C1 segment of cervical spinal cord (tissue), 14 donors: Measurements from ENCODE around the gene C8A.

Experiments used
- DNase-seq, 14 donors: peaks; one replicate each; lab custom pipeline; 2025; lab: John Stamatoyannopoulos, UW

C8A gene

DNA sequence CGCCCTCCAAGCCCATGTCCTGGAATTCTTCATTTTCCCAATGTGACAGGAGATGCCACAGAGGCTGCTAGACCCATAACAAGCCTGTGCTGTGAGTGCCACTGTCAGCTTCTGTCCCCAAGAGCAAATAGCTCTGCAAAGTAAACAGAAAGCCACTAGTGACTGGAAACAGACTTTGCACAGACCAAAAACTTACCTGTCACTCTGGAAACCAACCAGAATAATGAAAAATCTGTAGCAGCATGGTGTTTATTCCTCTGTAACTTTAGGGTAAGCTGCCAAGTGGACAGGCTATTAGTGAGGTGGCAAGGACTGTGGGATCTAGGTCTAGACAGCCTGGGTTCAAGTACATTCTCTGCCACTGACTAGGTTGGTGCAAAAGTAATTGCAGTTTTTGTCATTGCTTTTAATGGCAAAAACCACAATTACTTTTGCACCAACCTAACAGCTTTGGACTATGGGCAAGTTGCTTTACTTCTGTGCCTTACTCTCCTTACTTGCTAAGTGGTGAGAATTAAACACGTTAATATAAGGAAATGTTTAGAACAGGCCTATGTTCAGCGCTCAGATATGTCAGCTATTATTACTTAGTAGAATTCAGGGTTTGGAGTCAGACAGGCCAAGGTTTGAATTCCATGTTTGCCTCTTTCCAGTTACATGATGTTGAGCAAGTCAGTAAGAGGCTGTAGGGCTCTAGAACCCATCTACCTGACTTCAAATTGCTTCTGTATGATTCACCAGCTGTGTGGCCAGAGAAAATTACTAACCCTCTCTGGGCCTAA lies 111.5 kb downstream of the C8A start, which contains the start of gene C8B:
TSS of gene C8B (minus strand) at position 100 of the 782 bp plus-strand sequence. CDS start at position 33, 67 bp downstream.
- no peak for DNase-seq

DNA sequence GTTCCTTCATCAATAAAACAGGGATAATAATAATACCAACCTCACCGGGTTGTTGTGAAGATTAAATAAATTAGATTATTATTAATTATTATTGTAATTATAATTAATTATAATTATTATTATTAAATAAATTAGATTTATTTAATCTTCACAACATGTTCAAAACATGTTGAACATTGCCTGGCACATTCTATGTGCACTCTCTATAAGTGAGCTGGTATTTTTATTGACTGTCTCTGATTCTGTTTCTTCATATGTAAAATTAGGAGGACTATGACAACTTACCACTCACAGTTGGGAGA lies 112.1 kb downstream of the C8A start:
- DNase-seq = no peak

DNA sequence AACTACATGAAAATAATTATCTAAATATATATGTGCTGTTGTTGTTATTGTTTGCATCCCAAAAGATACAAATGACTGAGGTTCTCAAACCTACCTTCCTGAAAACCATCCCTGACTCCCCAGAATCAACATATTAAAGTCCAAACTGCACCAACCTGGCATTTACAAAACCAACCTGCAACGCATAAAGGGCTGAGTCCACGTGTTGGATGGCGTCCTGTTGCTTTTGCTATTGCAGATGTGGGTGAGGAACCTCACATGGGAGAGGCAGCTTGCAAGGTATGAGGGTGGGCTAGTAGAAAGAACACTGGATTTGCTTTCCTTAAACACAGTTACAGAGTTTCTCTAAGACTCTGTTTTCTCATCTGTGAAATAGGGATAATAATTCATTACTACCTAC lies 112.8 kb downstream of the C8A start:
- no peak for DNase-seq
